Small intestine (tissue), 7 donors: ENCODE measurements around the gene VWDE. TPM values are rescaled to one million over a fixed set of nuclear protein-coding genes. Genes with fewer than 3 reads are reported as not detected.

Source experiments
- DNase-seq, 2 donors: peaks; one replicate each; pipeline versions ENCODE4 v3.0.0 to v3.0.0-alpha.2; 2013
- FAIRE-seq: peaks from 2 replicates; lab custom pipeline; 2012; peaks lifted over from hg19 to GRCh38; lab: Jason Lieb, UNC
- H3K27ac ChIP-seq, 3 donors: one replicate each; pipeline ENCODE4 v1.5.1; 2013; ENCODE audit warnings: low read length in 2 of 3, mild to moderate bottlenecking in 2 of 3, control low read depth in 1 of 3, inconsistent platforms in 1 of 3, low read depth in 1 of 3, moderate library complexity in 1 of 3
- H3K27me3 ChIP-seq, 3 donors: one replicate each; pipeline ENCODE4 v1.6.1; 2013; ENCODE audit warnings: low read length in 3 of 3, inconsistent platforms in 1 of 3; ENCODE audit not compliant: control insufficient read depth in 3 of 3, insufficient read depth in 3 of 3
- H3K36me3 ChIP-seq, 3 donors: one replicate each; pipeline ENCODE4 v1.6.1; 2013; ENCODE audit warnings: low read length in 3 of 3, inconsistent platforms in 1 of 3, low read depth in 1 of 3, mild to moderate bottlenecking in 1 of 3, moderate library complexity in 1 of 3; ENCODE audit not compliant: control insufficient read depth in 3 of 3, insufficient read depth in 2 of 3
- H3K4me1 ChIP-seq, 3 donors: one replicate each; pipeline ENCODE4 v1.6.1; 2013; ENCODE audit warnings: low read length in 2 of 3, inconsistent platforms in 1 of 3, low read depth in 1 of 3, mild to moderate bottlenecking in 1 of 3, moderate library complexity in 1 of 3; ENCODE audit not compliant: control insufficient read depth in 3 of 3, insufficient read depth in 2 of 3
- H3K4me3 ChIP-seq, 3 donors: one replicate each; pipeline ENCODE4 v1.5.1; 2013; ENCODE audit warnings: low read length in 3 of 3, control low read depth in 1 of 3, inconsistent platforms in 1 of 3, low read depth in 1 of 3, mild to moderate bottlenecking in 1 of 3, moderate library complexity in 1 of 3
- H3K9me3 ChIP-seq, 2 donors: one replicate each; pipeline ENCODE4 v1.6.1; 2013; ENCODE audit warnings: low read depth in 1 of 2, low read length in 1 of 2; ENCODE audit not compliant: control insufficient read depth in 2 of 2, insufficient read depth in 1 of 2
- WGBS, 3 donors: extraction: QIAGEN DNeasy Blood & Tissue Kit; methylation state at CpG; one replicate each; pipeline ENCODE4 v1.1.7; 2013; 5-methylcytosine and 5-hydroxymethylcytosine counted together
- polyA plus RNA-seq, 4 donors: library from polyadenylated mRNA; stranded (reverse) in 3 of 4; unstranded in 1 of 4; fragments of 200-250 nt in 3 of 4; fragments of 120-200 nt in 1 of 4; gene quantifications; one replicate each; pipeline versions ENCODE4 v1.2.1 to v1.2.3, GENCODE V29; 2013
- donor health status: healthy with polysubstance abuse.
- donor health status: control.
- donor health status: control.
- donor health status: Bipolar disorder and iron deficiency.
- donor health status: healthy.

VWDE gene
- polyA plus RNA-seq, 4 donors, result 0.01 to 0.35 TPM; not detected in 2

DNA sequence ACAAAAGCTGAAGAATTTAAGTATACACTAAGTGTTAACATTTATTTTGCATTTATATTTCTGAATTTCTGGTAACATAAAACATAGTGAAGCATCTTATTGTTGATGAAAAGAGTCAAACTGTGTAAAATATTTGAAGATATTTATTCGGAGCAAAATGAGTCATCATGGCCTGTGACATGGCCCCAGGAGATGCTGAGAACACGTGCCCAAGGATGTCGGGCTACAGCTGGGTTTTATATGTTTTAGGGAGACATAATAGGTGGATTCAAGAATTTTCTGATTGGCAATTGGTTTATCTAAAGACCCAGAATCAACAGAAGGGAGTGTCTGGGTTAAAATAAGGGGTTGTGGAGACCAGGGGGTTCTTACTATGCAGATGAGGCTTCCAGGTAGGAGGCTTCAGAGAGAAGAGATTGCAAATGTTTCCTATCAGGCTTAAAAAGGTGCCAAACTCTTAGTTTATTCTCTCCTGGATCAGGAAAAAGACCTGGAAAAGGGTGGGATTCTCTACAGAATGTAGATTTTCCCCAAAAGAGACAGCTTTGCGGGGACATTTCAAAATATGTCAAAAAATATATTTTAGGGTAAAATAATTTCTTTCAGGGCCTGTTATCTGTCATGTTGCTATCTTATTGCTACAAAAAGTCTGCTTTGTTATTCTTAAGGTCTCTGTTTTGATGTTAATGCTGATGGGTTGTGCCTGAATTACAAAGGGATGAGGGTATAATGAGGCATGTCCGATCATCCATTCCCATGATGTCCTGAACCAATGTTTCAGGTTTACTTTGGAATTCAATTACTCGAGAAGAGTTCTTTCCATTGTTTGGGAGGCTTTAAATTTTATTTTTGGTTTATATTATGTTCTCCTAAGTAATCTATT, 74.5 kb downstream of the VWDE start:
- no peak for DNase-seq
- peak; percentile 67 for FAIRE-seq
- H3K27me3 ChIP-seq, result peaks cover 0 to 4% (median 0%) of the 10 kb centered on the region in 3 donors
- no peaks in the 10 kb centered on the region for H3K9me3 ChIP-seq
- no peak overlapping the region for H3K27ac ChIP-seq
- 63 to 92% (median 83%) methylated on average over 6 of the region's 6 CpGs for WGBS, 3 donors
- H3K4me3 ChIP-seq, result no peak overlapping the region
- no peaks in the 10 kb centered on the region for H3K36me3 ChIP-seq
- peaks cover 0 to 5% (median 0%) of the 10 kb centered on the region in 3 donors for H3K4me1 ChIP-seq

- Histone ChIP-seq H3K27ac (no peak overlapping the region), H3K27me3 (peaks cover 0 to 4% (median 0%) of the 10 kb centered on the region in 3 donors), H3K4me3 (no peak overlapping the region), H3K36me3 (no peaks in the 10 kb centered on the region), H3K4me1 (peaks cover 0 to 5% (median 0%) of the 10 kb centered on the region in 3 donors), H3K9me3 (no peaks in the 10 kb centered on the region)
- WGBS, 3 donors, result 13 to 69% (median 39%) methylated on average over 3 of the region's 3 CpGs
- FAIRE-seq, result no peak
- DNase-seq, result peak; percentile 49 to 77
Measured at GRCh38 chr7:12327922-12328321, 75.7 kb downstream of the VWDE start.

- no peak for DNase-seq
- Histone ChIP-seq H3K4me3 (no peak overlapping the region), H3K27me3 (no peaks in the 10 kb centered on the region), H3K9me3 (no peaks in the 10 kb centered on the region), H3K27ac (no peak overlapping the region), H3K36me3 (no peaks in the 10 kb centered on the region), H3K4me1 (peaks cover 0 to 5% (median 0%) of the 10 kb centered on the region in 3 donors)
- FAIRE-seq, result no peak
Measured at GRCh38 chr7:12325646-12326045, 78.0 kb downstream of the VWDE start.

GRCh38 chr7:12323415-12323814, 80.2 kb downstream of the VWDE start:
- H3K9me3 ChIP-seq, result no peaks in the 10 kb centered on the region
- no peak overlapping the region for H3K27ac ChIP-seq
- no peak for FAIRE-seq
- no peak for DNase-seq
- no peaks in the 10 kb centered on the region for H3K36me3 ChIP-seq
- H3K4me1 ChIP-seq, result peaks cover 0 to 5% (median 0%) of the 10 kb centered on the region in 3 donors
- 70 to 78% (median 74%) methylated on average over 10 of the region's 10 CpGs for WGBS, 3 donors
- H3K27me3 ChIP-seq, result no peaks in the 10 kb centered on the region
- no peak overlapping the region for H3K4me3 ChIP-seq

- Histone ChIP-seq H3K36me3 (no peaks in the 10 kb centered on the region), H3K27me3 (no peaks in the 10 kb centered on the region), H3K9me3 (no peaks in the 10 kb centered on the region), H3K4me1 (peaks cover 0 to 2% (median 0%) of the 10 kb centered on the region in 3 donors), H3K4me3 (no peak overlapping the region), H3K27ac (no peak overlapping the region)
- 13 to 51% (median 17%) methylated on average over 3 of the region's 3 CpGs for WGBS, 3 donors
- FAIRE-seq (no peak), DNase-seq (peak in 1 of 2 donors; percentile 42)
Measured at GRCh38 chr7:12322903-12323300, 80.8 kb downstream of the VWDE start.

DNA sequence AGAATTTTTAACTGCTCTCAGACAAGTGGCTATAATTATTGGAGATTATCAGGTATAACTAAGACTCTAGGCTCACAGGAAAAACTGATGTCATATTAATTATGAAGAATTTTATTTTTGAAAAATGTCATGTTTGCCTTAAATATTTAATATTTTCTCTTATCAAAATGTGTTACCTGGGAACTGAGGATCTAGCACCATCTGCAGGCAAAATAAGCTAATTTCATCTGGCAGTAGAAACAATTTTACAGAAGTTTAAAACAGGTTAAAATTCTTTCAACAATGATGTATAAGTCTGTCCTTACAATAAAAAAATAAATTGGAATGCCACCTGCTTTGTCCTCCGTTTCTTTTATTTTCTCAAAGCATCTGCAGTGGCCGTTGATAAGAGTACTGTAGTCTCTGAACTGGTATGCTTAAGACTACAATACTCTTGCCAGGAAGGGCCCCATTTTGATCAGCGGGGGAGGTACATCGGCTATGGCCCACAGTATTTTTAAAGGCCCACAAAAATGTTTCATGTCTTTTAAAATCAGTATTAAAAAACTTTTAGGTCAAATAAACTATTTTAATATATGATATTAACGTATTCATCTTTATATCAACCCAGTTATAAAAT, 81.3 kb downstream of the VWDE start:
- Histone ChIP-seq H3K27ac (no peak overlapping the region), H3K27me3 (no peaks in the 10 kb centered on the region), H3K4me3 (no peak overlapping the region), H3K9me3 (no peaks in the 10 kb centered on the region), H3K4me1 (no peaks in the 10 kb centered on the region), H3K36me3 (no peaks in the 10 kb centered on the region)
- DNase-seq (peak; percentile 20 to 29), FAIRE-seq (peak; percentile 75)
- 14 to 48% (median 33%) methylated on average over 5 of the region's 5 CpGs for WGBS, 3 donors

DNA sequence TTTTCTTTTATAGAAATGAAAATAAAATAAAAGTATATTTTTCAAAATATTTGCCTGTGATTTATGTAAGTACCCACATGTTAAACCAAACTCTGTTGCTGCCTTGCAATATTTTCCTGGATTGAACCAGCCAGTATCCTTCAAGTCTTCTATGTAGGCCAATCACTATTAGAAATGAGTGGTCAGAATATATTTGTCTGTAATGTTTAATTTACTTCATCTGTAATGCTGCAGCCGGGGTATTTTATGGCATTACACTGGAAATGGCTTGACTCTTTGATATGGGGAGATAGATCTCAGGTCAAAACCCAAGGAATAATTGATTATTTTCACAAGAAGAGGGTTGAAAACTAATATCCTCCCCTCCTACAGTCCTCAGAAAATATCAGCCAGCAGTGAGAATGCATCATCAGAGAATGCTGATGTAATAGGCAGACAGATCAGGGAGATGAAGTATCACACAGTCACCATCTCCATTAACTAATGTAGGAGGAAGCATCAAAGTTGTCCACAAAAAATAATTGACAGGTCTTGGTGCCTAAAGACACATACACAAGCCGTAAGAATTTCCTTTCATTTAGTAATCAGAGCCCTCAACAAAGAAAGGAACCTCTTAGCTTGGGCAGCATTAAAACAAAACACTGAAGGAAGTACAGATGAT, 82.5 kb downstream of the VWDE start:
- WGBS, 3 donors, result 87 to 92% (median 88%) methylated on average over 2 of the region's 2 CpGs
- H3K27me3 ChIP-seq, result no peaks in the 10 kb centered on the region
- H3K4me1 ChIP-seq, result peaks cover 0 to 3% (median 0%) of the 10 kb centered on the region in 3 donors
- no peak overlapping the region for H3K27ac ChIP-seq
- FAIRE-seq (no peak), DNase-seq (no peak)
- no peaks in the 10 kb centered on the region for H3K9me3 ChIP-seq
- no peak overlapping the region for H3K4me3 ChIP-seq
- H3K36me3 ChIP-seq, result no peaks in the 10 kb centered on the region

DNA sequence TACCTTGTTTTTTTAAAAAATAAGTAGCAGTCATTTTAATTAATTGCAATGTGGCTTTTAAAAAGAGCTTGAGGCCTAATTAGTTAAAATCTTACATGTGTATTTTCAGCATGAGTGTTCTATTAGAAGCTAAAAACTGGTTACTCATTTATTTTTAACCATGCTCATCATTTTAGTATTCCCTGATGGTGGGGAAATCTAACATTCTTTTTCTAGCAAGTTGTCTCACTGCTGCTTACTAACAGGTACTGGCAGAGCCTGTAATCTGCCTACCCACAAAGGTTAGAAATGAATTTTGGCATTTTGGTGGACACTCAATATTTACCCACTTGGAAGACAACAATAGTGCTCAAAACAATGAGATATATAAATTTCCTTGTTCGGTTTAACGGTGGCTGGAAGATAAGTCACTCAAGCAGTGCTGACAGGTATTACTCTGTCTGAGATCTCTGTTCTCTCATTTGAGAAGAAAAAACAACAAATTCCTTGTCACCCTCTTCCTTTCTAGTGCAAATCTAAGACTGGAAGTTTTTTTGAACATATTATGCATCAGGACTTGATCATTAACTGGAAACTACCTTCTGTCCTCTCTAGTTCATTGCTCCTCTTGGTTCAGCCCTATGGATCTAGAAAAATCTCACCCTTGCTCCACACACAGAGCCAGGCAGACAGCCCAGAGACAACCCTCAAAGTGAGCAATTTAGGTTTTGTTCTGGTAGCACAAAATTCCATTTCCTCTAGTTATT, 83.3 kb downstream of the VWDE start:
- DNase-seq (no peak), FAIRE-seq (no peak)
- peaks cover 0 to 3% (median 0%) of the 10 kb centered on the region in 3 donors for H3K4me1 ChIP-seq
- no peaks in the 10 kb centered on the region for H3K36me3 ChIP-seq
- no peak overlapping the region for H3K4me3 ChIP-seq
- WGBS, 3 donors, result 30 to 63% (median 50%) methylated on average over 2 of the region's 2 CpGs
- H3K9me3 ChIP-seq, result no peaks in the 10 kb centered on the region
- H3K27ac ChIP-seq, result no peak overlapping the region
- no peaks in the 10 kb centered on the region for H3K27me3 ChIP-seq
